H9 (cell line): ENCODE results near the gene ASS1. TPM values are rescaled to one million over a fixed set of nuclear protein-coding genes. Genes with fewer than 3 reads are reported as not detected.

Experiments used
- DNase-seq: peaks from one replicate; pipeline ENCODE4 v3.0.0-alpha.2; 2017
- H2AFZ ChIP-seq: one replicate; pipeline ENCODE4 v1.6.1; 2013; ENCODE audit warnings: mild to moderate bottlenecking, low read length, control low read depth, moderate library complexity
- H2AK5ac ChIP-seq: 2 replicates; pipeline ENCODE4 v1.6.1; 2013; ENCODE audit warnings: low read length, control low read depth, mixed read lengths; ENCODE audit not compliant: insufficient read length
- H2BK120ac ChIP-seq: one replicate; pipeline ENCODE4 v1.6.1; 2013; ENCODE audit warnings: low read depth, mild to moderate bottlenecking, low read length, control low read depth, inconsistent platforms; ENCODE audit not compliant: poor library complexity, severe bottlenecking
- H2BK12ac ChIP-seq: 2 replicates; pipeline ENCODE4 v1.6.1; 2013; ENCODE audit warnings: low read length, control low read depth, mixed read lengths, low read depth; ENCODE audit not compliant: insufficient read length
- H2BK15ac ChIP-seq: 2 replicates; pipeline ENCODE4 v1.6.1; 2013; ENCODE audit warnings: low read depth, low read length, control low read depth
- H2BK20ac ChIP-seq: one replicate; pipeline ENCODE4 v1.6.1; 2013; ENCODE audit warnings: low read depth, mild to moderate bottlenecking, low read length, control low read depth, inconsistent platforms; ENCODE audit not compliant: poor library complexity, severe bottlenecking
- H2BK5ac ChIP-seq: 2 replicates; pipeline ENCODE4 v1.6.1; 2013; ENCODE audit warnings: low read length, control low read depth, mixed read lengths; ENCODE audit not compliant: insufficient read length
- H3K14ac ChIP-seq: 2 replicates; pipeline ENCODE4 v1.6.1; 2013; ENCODE audit warnings: low read length, control low read depth; ENCODE audit not compliant: insufficient read depth
- H3K18ac ChIP-seq: 2 replicates; pipeline ENCODE4 v1.6.1; 2013; ENCODE audit warnings: low read depth, mild to moderate bottlenecking, mixed read lengths, low read length, control low read depth; ENCODE audit not compliant: insufficient read length
- H3K23ac ChIP-seq: 2 replicates; pipeline ENCODE4 v1.6.1; 2013; ENCODE audit warnings: low read length, control low read depth, mixed read lengths, low read depth; ENCODE audit not compliant: insufficient read length
- H3K23me2 ChIP-seq: 2 replicates; pipeline ENCODE4 v1.6.1; 2013; ENCODE audit warnings: low read depth, mild to moderate bottlenecking, mixed read lengths, low read length, control low read depth; ENCODE audit not compliant: insufficient read length, poor library complexity, severe bottlenecking
- H3K27ac ChIP-seq: 2 replicates; pipeline ENCODE4 v1.5.1; 2013; ENCODE audit warnings: low read length, control low read depth, mixed read lengths, low read depth; ENCODE audit not compliant: insufficient read length
- H3K27me3 ChIP-seq: 2 replicates; pipeline ENCODE4 v1.6.1; 2013; ENCODE audit warnings: low read length, control low read depth, inconsistent platforms; ENCODE audit not compliant: insufficient read depth
- H3K4ac ChIP-seq: 2 replicates; pipeline ENCODE4 v1.6.1; 2013; ENCODE audit warnings: low read depth, mild to moderate bottlenecking, control low read depth, inconsistent platforms, low read length, moderate library complexity
- H3K4me1 ChIP-seq: 2 replicates; pipeline ENCODE4 v1.6.1; 2013; ENCODE audit warnings: low read length, control low read depth, inconsistent platforms; ENCODE audit not compliant: insufficient read depth
- H3K4me2 ChIP-seq: 2 replicates; pipeline ENCODE4 v1.6.1; 2013; ENCODE audit warnings: low read length, control low read depth, mixed read lengths; ENCODE audit not compliant: insufficient read length, insufficient read depth
- H3K56ac ChIP-seq: 2 replicates; pipeline ENCODE4 v1.6.1; 2013; ENCODE audit warnings: low read depth, mild to moderate bottlenecking, mixed read lengths, low read length, control low read depth; ENCODE audit not compliant: insufficient read length
- H3K79me1 ChIP-seq: 2 replicates; pipeline ENCODE4 v1.6.1; 2013; ENCODE audit warnings: low read depth, mild to moderate bottlenecking, moderate library complexity, low read length, control low read depth, inconsistent platforms; ENCODE audit not compliant: insufficient read depth, poor library complexity, severe bottlenecking
- H3K79me2 ChIP-seq: 2 replicates; pipeline ENCODE4 v1.6.1; 2013; ENCODE audit warnings: low read length, control low read depth, inconsistent platforms; ENCODE audit not compliant: insufficient read depth
- H3K9ac ChIP-seq: 2 replicates; pipeline ENCODE4 v1.6.1; 2013; ENCODE audit warnings: low read length, control low read depth, mixed read lengths; ENCODE audit not compliant: insufficient read length; ENCODE audit errors: extremely low read depth
- H3K9me3 ChIP-seq: one replicate; pipeline ENCODE4 v1.6.1; 2013; ENCODE audit warnings: low read depth, low read length, inconsistent platforms; ENCODE audit not compliant: control insufficient read depth
- H3T11ph ChIP-seq: one replicate; pipeline ENCODE4 v1.6.1; 2013; ENCODE audit warnings: mild to moderate bottlenecking, low read length, control low read depth, inconsistent platforms
- H4K20me1 ChIP-seq: one replicate; pipeline ENCODE4 v1.6.1; 2013; ENCODE audit not compliant: control insufficient read depth, insufficient read length, insufficient read depth
- H4K5ac ChIP-seq: 2 replicates; pipeline ENCODE4 v1.6.1; 2013; ENCODE audit warnings: low read depth, mild to moderate bottlenecking, mixed read lengths, low read length, control low read depth; ENCODE audit not compliant: insufficient read length
- H4K8ac ChIP-seq: replicated peaks from 2 replicates; pipeline ENCODE4 v1.6.1; 2013; ENCODE audit warnings: low read length, control low read depth, mixed read lengths, low read depth; ENCODE audit not compliant: insufficient read length
- H4K91ac ChIP-seq: 2 replicates; pipeline ENCODE4 v1.6.1; 2013; ENCODE audit warnings: low read depth, mild to moderate bottlenecking, moderate library complexity, mixed read lengths, low read length, control low read depth; ENCODE audit not compliant: insufficient read length
- H3K27ac Mint-ChIP-seq, 3 experiments: 2 replicates in 2 of 3; 3 replicates in 1 of 3; pipeline ENCODE4 v1.8.0; 2020 to 2021; ENCODE audit warnings: mixed read lengths in 3 of 3, mild to moderate bottlenecking in 1 of 3, moderate library complexity in 1 of 3
- H3K27me3 Mint-ChIP-seq: 2 replicates; pipeline ENCODE4 v1.8.0; 2021; ENCODE audit warnings: low read depth, mild to moderate bottlenecking, moderate library complexity, mixed read lengths
- H3K36me3 Mint-ChIP-seq, 3 experiments: 2 replicates in 2 of 3; 3 replicates in 1 of 3; pipeline ENCODE4 v1.8.0; 2020 to 2021; ENCODE audit warnings: low read depth in 3 of 3, mixed read lengths in 3 of 3; ENCODE audit not compliant: insufficient read depth in 1 of 3
- H3K4me1 Mint-ChIP-seq, 2 experiments: 2 replicates each; pipeline ENCODE4 v1.8.0; 2020; ENCODE audit warnings: mixed read lengths in 2 of 2
- H3K4me3 Mint-ChIP-seq, 2 experiments: 2 replicates in 1 of 2; 3 replicates in 1 of 2; pipeline ENCODE4 v1.8.0; 2020 to 2021; ENCODE audit warnings: mild to moderate bottlenecking in 2 of 2, mixed read lengths in 2 of 2, moderate library complexity in 1 of 2
- H3K9me3 Mint-ChIP-seq, 2 experiments: 2 replicates in 1 of 2; 3 replicates in 1 of 2; pipeline ENCODE4 v1.8.0; 2020; ENCODE audit warnings: mild to moderate bottlenecking in 2 of 2, mixed read lengths in 2 of 2, moderate library complexity in 1 of 2
- WGBS: extraction: QIAGEN DNeasy Blood & Tissue Kit; methylation state at CpG from one replicate; pipeline ENCODE4 v1.1.7; 2013; ENCODE audit warnings: missing lambda C conversion rate, low lambda C conversion rate, mixed read lengths; ENCODE audit not compliant: insufficient read length; ENCODE audit errors: extremely low coverage; 5-methylcytosine and 5-hydroxymethylcytosine counted together
- total RNA-seq: library from RNA; stranded (reverse); gene quantifications from 2 replicates; pipeline ENCODE4 v1.2.1, GENCODE V29; 2021
- TF ChIP-seq, protein P1 (sequence below): fragments of 200-600 bp; sonication (generic); conservative IDR thresholded peaks from 3 replicates; pipeline ENCODE4 v1.8.0; 2021; ENCODE audit warnings: antibody characterized with exemption, mild to moderate bottlenecking

The ASS1 gene
- total RNA-seq, 1 experiment from 2014 or later, result 118 TPM

DNA sequence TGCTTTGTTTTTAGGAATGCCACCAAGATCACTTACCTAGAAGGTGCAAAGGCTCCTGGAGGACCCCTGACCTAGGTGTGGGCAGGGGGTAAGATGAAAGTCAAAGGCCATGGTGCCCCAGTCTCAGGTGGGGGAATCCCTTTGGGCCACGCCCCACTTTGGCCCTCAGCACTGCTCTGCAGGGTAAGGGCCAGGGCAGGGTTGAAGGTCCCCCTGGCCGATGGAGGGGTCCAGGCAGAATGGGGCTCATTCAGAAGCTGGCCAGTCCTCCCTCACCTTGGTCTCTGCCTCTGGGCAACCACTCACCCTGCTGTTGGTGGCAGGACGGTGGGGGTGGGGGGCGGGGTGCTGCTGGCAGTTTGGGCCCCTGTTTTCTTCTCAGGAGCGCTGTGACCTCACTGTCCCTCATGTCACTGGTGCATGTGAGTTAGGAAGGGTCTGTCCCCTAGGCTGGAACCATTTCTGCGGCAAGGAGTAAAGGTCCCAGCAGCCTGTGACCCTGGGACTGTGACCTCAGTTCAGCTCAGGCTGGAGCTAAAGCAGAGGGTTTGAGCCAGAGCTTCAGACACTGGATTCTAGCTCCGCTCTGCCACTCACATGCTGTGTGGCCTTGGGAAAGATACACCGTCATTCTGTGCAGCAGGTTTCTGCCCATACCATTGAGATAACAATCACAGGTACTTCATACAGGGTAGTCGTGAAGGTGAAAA lies 1.9 kb upstream of the ASS1 start:
- Histone ChIP-seq H4K20me1 (no peaks in the 10 kb centered on the region), H3K79me1 (no peaks in the 10 kb centered on the region), H2AFZ (no peak overlapping the region), H3K14ac (no peak overlapping the region), H3T11ph (no peak overlapping the region), H3K27ac (no peak overlapping the region), H2AK5ac (no peak overlapping the region), H3K4ac (no peak overlapping the region), H4K91ac (no peak overlapping the region), H4K5ac (no peak overlapping the region), H3K9me3 (no peaks in the 10 kb centered on the region), H2BK12ac (no peak overlapping the region), H3K4me1 (peaks cover 13% of the 10 kb centered on the region; the same call in 1 of the 2 replicates), H3K18ac (no peak overlapping the region), H3K9ac (no peak overlapping the region), H2BK20ac (no peak overlapping the region), H3K27me3 (no peaks in the 10 kb centered on the region; the same call in 1 of the 2 replicates), H2BK120ac (no peak overlapping the region), H3K23me2 (peaks cover 17% of the 10 kb centered on the region), H4K8ac (no peak overlapping the region), H3K56ac (no peak overlapping the region), H2BK15ac (no peak overlapping the region), H3K23ac (no peak overlapping the region), H2BK5ac (no peak overlapping the region), H3K79me2 (no peaks in the 10 kb centered on the region), H3K4me2 (no peak overlapping the region)
- Mint-ChIP-seq H3K4me3 (no peak overlapping the region), H3K9me3 (peaks cover 13 to 15% of the 10 kb centered on the region in 2 experiments), H3K36me3 (peaks cover 0 to 16% (median 4%) of the 10 kb centered on the region in 3 experiments; a peak in 6 of 7 replicates), H3K27ac (no peak overlapping the region), H3K27me3 (peaks cover 30% of the 10 kb centered on the region), H3K4me1 (peaks cover 29 to 35% of the 10 kb centered on the region in 2 experiments)
- TF ChIP-seq, protein P1, sequence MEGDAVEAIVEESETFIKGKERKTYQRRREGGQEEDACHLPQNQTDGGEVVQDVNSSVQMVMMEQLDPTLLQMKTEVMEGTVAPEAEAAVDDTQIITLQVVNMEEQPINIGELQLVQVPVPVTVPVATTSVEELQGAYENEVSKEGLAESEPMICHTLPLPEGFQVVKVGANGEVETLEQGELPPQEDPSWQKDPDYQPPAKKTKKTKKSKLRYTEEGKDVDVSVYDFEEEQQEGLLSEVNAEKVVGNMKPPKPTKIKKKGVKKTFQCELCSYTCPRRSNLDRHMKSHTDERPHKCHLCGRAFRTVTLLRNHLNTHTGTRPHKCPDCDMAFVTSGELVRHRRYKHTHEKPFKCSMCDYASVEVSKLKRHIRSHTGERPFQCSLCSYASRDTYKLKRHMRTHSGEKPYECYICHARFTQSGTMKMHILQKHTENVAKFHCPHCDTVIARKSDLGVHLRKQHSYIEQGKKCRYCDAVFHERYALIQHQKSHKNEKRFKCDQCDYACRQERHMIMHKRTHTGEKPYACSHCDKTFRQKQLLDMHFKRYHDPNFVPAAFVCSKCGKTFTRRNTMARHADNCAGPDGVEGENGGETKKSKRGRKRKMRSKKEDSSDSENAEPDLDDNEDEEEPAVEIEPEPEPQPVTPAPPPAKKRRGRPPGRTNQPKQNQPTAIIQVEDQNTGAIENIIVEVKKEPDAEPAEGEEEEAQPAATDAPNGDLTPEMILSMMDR, result no peak
- WGBS, result no CpG with 5 or more reads among the region's 9 CpGs
- DNase-seq, result no peak
